Measurements from ENCODE around the gene P2RX2.

P2RX2 gene

DNA sequence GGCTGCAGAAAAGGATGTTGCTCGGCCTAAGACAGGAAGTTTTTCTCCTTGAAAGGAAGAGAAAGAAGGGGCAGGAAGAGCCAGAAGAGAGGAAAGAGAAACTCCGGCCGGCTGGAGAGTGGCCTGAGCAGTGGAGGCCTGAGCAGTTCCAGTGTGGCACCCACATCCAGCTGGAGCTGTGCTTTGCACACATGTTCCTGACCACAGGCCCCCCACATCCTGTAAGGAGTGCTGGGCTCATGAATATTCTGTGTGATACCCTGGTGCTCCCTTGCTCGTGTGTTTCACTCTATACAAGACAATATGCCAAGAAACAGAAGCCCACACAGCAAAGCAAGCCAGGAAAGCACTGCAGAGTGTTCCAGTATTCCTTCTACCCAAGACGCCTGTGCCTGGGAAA is 41.5 kb downstream of the P2RX2 start:
- no peak for DNase-seq

DNA sequence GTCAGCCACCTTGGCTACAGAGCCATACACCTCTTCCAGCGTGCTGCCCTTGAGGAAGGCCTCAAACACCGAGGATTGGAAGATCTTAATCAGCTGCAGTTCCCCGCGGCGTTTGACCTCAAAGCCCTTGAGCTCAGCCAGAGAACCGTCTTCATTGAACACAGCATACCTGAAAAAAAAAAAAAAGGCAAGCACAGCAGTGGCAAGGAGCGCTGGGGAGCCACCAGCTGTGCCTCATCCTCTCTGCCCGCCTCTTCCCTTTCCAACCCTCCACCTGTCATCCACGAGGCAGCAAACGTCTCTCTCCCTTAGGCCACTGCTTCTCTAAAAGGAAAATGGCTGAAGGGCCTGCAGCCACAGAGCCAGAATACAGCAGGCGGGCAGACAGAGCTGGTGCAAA is 42.4 kb downstream of the P2RX2 start:
- DNase-seq: no peak

DNA sequence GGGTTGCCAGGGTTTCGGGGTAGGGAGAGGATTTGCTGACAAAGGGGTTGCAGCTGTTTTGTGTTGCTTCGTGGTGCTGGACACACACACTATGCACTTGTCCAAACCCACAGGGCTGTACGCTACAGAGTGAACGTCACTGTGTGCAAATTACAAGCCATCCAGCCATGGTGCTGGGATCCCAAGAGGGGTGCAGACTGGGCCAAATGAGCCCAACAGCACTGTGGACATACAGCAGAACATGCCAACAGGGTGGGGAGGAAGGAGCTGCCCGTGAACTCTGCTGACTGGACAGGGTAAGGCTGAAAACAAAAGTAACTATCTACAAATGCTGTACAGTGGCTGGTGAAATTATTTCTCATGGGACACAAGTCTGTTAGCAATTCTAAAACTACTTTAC is 43.4 kb downstream of the P2RX2 start:
- no peak for DNase-seq

DNA sequence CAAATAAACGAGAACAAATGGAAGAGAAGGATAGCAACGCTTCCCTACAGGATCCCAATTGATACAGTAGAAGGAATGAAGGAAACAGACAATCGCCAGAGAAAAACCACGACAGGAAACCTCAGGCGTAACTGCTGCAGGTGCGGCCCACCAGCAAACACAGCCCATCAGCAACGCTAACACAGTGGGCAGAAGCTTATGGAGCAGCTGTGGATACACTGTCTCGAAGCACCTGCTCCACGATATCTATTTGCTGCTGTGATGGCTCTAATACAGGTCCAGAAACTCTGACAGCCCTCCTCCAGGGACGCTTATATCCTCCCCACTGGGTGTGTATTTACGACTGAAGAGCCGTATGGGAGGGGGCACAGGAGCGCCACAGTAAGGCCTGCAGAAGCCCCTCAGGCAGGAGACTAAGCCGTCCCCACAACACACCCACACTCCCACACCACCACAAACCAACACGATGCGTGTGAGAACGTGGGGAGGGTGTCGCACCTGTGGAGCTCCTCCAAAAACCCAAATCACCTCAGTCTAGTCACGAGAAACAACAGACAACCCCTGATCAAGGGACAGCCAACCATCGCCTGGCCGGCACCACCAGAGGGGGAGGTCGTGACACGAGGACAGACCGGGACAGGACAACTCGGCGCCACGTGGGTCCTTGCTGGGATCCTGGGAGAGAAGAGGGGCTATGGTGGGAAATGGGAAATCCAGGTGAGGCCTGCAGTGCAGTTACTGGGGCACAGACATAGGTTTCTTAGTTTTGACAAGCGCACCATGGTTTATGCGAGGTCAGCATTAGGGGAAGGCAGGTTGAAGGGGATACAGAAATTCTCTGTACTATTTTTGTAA is 44.6 kb downstream of the P2RX2 start:
- DNase-seq: no peak

DNA sequence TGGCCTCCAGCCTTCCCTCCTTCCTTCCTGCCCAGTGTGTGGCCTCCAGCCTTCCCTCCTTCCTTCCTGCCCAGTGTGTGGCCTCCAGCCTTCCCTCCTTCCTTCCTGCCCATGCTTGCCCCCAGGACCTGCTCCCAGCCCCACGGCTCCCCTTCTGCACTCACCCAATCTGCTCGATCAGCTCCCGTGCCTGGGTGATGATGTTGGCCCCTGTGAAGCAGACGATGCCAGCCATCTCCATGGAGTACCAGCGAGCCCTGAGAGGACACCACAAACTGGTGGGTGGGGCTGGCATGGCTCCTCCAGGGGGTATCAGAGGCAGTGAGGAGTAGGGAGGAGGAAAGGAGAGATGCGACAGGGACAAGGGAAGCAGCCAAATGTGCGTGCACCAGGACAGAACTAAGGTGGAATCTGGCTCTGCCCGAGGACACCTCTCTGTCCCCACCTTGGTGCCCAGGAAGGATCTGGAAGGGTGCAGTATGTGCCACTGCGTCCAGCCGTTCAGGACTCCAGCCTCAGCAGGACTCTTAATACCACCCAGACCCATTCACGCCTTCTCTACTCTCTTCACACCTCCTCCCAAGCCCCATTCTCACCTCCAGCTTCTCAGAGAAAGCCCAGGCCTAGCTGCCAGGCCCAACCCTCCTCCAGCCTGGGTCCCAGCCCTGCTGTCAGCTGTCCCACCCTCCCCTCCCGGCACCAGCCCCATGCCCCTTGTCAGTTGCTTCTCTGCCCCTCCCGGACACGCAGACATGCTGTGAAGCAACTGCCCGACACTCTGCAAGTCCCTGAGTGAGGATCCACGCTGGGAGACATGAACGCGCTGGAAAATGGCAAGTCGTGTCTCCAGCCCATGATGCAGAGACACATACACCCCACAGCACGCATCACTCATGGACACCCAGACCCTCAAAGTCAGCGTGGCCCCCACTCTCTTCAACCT is 45.9 kb downstream of the P2RX2 start:
- no peak for DNase-seq

DNA sequence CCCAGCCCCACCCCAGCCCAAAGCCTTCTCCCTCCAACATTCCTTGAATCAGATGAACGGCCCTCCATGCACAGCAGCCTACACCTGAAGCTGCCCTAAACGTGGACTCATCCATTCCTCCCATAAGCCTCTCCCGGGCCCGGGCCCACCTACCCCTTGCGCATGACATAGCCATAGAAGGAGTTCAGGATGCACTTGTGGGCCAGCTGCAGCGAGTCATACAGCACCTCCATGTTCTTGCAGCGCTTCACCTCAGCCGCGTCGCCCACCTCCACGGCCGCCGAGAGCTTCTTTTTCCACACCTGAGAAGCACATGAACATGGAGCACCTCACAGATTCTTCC is 46.5 kb downstream of the P2RX2 start:
- no peak for DNase-seq

DNA sequence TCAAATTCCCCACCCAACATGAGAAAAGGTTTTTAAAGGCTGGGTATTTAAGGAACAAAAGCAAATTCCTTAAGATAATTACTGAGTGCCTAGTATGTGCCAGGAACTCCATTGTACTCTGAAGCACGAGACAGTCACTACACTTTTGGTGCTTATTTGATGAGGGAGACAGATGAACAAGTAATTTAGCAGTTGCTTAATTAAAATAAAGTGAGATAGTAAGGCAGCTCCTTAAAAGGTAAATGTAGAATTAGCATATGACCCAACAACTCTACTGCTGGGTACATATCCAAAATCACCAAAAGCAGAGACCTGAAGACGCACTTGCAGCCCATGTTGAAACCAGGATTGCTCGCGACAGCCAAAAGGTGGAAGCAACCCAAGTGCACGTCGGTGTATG is 47.2 kb downstream of the P2RX2 start:
- DNase-seq: no peak

DNA sequence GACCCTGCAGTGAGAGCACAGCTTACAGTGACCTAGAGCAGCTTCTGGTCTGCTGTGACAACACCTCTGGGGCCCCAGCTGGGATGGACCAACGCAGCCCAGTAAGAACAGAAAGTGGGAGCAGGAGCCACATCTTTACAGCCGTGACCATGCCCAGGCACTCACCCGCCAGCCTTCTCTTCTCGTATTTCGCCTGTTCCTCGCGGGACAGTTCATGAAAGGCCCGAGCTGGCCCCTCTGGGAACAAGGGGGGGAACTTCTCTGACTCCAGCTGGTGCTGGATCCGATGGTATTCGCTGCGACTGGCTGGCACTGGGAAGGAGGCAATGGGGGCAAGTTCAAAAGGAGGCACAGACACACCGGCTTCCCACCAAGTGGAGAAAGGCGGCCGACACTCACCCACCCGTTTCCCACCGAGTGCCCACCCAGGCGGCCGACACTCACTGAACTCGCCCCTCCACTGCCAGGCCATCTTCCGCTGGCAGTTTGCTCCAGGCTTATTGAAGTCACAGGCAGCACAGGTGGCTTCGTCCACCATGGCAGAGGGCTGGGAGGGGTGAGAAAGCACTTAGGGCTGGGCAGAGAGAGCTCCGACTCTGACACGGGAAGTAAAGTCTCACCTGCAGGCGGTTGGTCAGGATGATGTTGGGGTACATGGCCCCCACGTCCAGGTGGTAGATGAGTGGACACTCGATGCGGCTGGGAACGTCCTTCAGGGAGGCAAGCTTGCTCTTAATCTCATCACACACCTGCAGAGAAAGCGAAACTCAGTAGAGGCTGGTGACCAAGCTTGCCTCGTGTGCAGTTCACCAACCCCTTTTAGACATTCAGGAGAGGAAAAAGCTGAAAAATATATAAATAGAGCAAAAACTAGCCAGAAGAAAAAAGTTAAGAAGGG is 49.9 kb downstream of the P2RX2 start:
- no peak for DNase-seq

DNA sequence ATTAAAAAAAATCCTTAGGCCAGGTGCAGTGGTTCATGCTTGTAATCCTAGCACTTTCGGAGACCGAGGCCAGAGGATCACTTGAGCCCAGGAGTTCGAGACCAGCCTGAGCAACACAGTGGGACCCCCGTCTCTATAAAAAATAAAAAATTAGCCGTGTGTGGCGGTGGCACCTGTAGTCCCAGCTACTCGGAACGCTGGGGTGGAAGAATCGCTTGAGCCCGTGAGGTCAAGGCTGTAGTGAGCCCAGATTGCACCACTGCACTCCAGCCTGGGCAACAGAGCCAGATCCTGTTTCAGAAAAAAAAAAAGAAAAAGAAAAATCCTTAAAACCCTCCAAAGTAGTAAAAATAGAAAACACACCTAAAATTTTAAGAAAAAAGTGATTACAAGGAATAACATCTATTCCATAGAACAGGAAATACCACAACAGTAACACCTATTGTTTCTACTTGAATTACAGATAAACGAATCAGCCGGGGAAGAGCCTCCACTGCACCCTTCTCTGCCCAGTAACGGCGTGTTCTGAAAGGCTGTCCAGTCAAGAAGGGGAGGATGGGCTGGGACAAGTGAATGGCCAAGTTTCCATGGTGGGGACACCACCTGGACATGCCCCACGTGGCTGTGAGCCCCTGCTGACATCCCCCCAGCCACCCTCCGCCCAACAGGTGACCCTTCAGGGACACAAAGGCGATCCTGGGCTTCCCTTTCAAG is 50.7 kb downstream of the P2RX2 start:
- no peak for DNase-seq
